ENCODE data around the gene TMEM225B.
"Not testable (repeated sequence)": the region's sequence is repeated elsewhere in the genome, so short reads cannot be mapped to it uniquely, and the experiment has no call there.

TMEM225B gene

DNA sequence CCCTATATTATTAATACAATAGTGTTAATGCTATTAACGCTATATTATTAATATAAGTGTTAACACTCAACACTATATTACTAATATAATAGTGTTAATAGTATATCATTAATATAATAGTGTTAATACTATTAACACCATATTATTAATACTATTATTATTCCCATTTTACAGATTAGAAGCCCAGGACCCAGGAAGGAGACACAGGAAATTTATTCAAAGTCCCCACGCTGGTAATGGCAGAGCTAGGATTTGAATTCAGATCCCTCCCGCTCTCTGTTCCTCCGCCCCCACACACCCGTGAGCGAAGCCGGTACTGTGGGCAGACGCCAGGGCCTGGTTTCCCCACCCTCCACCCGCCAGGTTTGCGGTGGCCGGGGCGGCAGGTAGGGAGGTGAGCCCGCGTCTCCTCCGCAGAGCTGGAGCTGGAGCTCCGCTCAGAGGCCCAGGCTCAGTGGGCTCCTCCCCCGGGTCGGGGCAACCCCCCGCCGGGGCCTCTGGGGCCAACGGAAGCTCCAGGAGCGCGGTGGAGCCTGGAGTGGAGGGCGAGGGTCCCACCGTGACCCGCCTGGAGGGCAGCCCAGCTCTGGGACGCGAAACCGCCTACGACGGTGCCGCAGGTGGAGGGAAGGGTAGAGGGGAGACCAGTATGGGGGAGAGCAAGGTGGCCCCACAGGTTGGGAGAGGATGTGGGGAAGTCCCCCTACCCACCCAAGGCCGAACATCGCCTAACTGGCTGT lies at the start of gene TMEM225B:
TSS of gene TMEM225B (plus strand) at position 506 of the 740 bp plus-strand sequence. CDS start 6,122 bp downstream, outside the sequence.
- no peak for DNase-seq

GRCh38 chr7:99549545-99549944 lies 48.5 kb upstream of the TMEM225B start:
- not testable (repeated sequence) for DNase-seq

DNA sequence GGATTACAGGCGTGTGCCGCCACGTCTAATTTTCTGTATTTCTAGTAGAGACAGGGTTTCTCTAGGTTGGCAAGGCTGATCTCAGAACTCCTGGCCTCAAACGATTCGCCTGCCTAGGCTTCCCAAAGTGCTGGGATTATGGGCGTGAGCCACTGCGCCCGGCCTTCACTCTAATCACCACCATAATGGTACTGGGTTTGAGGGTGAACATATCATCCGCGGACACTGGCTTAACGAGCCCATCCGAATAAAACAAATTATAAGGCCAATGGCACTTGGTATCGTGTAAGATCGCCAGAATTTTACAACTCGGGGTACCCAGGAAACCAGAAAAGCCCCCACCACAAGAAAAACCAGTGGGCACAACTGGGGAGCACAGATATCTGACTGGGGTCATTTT lies 46.7 kb upstream of the TMEM225B start:
- no peak for DNase-seq

DNA sequence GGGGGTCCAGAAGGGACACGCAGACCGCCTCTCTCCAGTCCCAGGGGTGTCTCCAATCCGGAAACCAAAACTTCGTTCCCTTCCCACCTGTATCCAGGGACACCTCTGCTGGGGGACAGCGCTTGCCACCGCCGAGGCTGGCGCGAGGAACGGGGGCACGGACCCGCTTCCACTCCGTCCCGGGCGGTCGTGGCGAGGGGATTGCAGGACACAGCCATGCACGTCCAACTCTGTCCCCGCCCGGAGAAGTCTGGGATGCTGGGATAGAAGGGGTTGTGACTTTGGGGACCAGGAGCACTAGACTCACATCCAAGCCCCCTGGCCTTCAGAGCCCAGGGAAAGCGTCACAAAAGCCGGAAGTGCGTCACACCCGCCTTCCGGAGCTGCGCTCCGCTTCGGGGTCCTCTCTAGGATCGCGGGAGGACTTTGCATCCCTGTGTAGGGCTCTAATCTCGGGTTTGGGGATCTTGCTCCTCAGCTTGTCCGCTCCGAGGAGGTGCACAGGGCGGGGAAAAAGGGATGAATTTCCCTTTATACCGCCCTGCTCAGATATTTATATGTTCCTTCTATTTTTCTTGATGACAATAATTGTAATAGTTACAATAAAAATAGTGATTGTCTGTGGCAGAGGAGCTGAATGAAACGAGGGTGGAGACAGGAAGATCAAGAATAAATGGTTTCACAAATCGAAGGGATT lies 46.2 kb upstream of the TMEM225B start, which contains the start of gene FAM200A:
TSS of gene FAM200A (minus strand) at position 348 of the 697 bp plus-strand sequence. CDS start 3,707 bp downstream, outside the sequence.
- peak; percentile 63 for DNase-seq

GRCh38 chr7:99553039-99553438 lies 45.0 kb upstream of the TMEM225B start:
- DNase-seq = no peak

GRCh38 chr7:99554939-99555338 lies 43.1 kb upstream of the TMEM225B start:
- no peak for DNase-seq

DNA sequence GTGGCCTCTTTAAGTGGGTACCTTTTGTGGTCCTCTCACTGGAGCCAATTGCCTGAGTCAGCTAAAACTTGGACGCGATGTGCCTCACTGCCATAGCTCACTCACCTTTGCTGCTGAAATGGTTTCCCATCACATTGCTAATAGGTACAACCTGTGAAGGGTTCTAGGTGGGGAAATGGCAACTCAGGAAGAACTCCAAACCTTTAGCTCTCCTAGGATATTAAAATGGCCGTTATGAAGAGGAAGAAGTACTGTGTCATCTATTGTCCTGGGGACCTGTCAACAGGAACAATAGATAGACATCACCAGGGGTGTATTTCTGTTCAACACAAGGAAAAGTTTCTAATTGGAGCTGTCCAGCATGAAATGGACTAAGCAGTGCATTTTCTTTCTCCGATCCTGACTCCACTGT lies 40.9 kb upstream of the TMEM225B start:
- no peak for DNase-seq

GRCh38 chr7:99557940-99558305 lies 40.1 kb upstream of the TMEM225B start:
- DNase-seq = no peak

DNA sequence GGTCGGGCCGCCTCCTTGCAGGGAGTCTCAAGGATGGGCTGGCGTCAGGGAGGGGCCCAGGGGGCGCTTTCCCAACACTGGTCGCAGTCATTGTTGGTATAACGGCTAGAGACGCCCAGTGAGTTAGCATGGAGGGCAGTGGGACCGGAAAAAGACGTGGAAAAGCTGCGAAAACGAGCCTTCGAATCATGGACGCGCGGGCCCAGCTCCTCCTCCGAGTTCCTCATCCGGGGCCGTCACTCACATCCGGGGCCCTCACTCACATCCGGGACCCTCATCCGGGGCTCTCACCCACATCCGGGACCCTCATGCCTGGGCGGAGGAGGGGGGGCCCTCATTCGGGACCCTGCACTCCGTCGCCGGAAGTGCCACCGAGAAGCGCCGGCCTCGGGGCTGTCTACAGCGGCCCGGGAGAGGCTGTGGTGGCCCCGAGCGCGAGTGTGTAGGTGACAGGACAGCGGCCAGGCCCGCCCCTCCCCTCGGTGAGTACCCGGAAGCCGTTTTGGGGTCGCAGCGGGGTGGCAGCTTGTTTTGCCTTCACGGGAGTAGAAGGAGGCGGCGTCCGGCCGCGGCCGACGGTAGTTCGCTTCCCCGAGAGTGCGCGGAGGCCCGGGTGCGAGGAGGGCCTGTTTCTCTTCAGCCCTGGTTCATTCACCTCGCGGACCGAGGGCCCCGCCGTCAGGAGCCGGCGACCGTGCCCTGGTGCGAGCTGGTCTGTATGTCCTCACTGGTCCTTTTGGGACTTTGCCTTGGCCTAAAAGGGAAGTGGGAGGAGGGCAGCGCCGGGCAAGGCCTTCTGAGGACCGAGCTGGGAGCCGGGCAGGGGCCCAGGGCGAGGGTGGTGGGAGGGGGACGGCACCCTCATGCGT lies 39.5 kb upstream of the TMEM225B start, which contains the start of gene ZNF655:
TSS of gene ZNF655 (plus strand) at position 337 of the 869 bp plus-strand sequence. CDS start 1,918 bp downstream, outside the sequence.
- peak; percentile 72 for DNase-seq

- DNase-seq = no peak
Measured at GRCh38 chr7:99559175-99559915, 38.7 kb upstream of the TMEM225B start.

DNA sequence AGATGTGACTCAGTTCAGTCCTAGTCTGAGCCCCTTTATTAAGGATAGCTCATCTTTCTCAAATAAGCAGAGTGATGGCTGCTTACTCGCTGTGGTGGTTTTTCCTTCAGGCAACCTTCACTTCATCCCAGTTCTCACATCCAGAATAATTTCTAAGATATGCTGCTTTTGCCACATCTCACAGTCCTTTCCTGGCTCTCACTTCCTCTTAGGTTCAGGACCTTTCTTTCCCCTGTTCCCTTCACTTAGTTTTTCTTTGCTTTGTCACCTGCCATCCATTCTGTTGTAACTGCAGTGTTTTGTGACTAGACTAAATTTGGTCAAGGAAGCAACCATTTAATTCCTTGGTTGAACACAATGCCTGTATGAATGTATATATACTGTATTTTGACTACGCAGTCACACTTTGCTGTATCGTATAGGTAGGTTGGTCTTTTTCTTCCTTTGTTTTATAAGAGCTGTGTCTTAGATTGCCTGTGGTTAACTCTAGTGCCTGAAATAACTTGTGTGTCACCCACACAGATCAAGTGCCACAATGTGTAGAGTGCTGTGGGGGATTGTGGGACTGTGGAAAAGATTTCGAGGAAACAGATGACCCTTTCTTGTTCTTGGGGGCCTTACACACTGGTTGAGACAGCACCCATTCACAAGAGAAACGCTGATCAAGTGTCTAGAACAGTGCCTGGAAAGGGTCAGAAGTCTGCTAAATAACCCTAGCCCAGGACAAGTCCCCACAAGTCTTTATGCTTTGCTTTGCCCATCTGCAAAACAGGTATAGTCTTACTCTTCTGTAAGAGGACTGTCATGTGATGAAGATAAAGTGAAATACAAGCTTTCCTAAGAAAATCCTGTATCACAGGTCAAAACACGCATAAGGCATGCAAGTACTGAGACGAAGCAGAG lies 37.0 kb upstream of the TMEM225B start:
- DNase-seq = no peak

DNA sequence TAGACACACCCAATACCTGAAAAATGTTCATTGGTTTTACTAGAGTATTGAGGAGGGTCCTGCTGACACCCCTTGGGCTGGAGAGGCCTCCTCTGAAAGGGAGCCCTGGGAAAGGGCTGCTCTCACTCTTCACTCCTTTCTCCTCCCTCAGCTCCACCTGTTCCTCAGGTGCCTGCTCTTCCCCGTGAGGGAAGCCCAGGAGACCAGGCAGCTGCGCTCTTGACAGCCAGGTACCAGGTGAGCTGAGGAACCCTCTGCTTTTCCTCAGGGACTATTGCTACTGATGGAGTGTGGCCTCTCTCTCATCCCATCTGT lies 36.4 kb upstream of the TMEM225B start:
- no peak for DNase-seq

DNA sequence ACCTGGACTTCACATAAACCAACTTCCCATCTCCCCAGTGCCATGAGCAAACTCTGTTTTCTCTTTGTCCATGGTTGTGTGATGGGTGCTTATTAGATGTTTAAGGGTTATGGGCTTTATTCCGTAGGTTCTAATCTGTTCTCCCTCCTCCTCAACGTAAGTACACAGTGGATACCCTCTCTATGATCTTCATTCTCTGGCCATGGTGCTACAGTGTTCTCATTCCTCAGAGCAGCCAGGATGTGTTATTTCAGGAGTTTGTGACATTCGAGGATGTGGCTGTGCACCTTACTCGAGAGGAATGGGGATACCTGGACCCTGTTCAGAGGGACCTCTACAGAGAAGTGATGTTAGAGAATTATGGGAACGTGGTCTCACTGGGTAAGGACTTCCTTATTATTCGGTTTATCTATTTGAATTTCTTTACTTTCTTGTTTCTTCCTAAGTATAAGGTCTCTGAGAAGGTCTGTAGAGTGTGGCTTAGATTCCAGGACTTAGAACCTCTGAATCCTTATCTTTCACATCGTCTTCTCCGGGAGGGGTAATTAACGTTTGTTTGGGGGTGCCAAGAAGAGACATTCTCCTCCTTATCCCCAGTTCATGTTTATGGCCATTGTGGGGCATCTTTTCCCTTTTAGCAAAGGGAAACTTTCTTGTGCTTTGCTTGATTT lies 35.8 kb upstream of the TMEM225B start:
- DNase-seq = no peak

- DNase-seq = peak; percentile 92
Measured at GRCh38 chr7:99562832-99563231, 35.2 kb upstream of the TMEM225B start.

- peak; percentile 75 for DNase-seq
Measured at GRCh38 chr7:99563650-99564049, 34.4 kb upstream of the TMEM225B start.

- not testable (repeated sequence) for DNase-seq
Measured at GRCh38 chr7:99568770-99569169, 29.3 kb upstream of the TMEM225B start.

GRCh38 chr7:99571768-99572167 lies 26.3 kb upstream of the TMEM225B start:
- no peak for DNase-seq

- no peak for DNase-seq
Measured at GRCh38 chr7:99573257-99573656, 24.8 kb upstream of the TMEM225B start.

- DNase-seq = no peak
Measured at GRCh38 chr7:99576251-99576650, 21.8 kb upstream of the TMEM225B start.

GRCh38 chr7:99579281-99579955 lies 18.6 kb upstream of the TMEM225B start:
- DNase-seq = no peak
